Mammary epithelial cell (primary cell): ENCODE measurements around the gene ZMIZ1.

Experiments used
- EZH2 ChIP-seq: IDR thresholded peaks from 2 replicates; pipeline ENCODE4 v1.6.1; 2012; ENCODE audit warnings: low read length, inconsistent platforms, borderline replicate concordance
- TF ChIP-seq, protein P1 (sequence below), 2 donors: IDR thresholded peaks in 1 of 2; conservative IDR thresholded peaks in 1 of 2; 2 replicates each; pipeline ENCODE4 v1.5.1; 2011 to 2012; ENCODE audit warnings: inconsistent platforms in 2 of 2, low read length in 2 of 2, mild to moderate bottlenecking in 2 of 2, control low read depth in 1 of 2, low read depth in 1 of 2; ENCODE audit not compliant: insufficient read depth in 1 of 2; ENCODE audit errors: extremely low read depth in 1 of 2

DNA sequence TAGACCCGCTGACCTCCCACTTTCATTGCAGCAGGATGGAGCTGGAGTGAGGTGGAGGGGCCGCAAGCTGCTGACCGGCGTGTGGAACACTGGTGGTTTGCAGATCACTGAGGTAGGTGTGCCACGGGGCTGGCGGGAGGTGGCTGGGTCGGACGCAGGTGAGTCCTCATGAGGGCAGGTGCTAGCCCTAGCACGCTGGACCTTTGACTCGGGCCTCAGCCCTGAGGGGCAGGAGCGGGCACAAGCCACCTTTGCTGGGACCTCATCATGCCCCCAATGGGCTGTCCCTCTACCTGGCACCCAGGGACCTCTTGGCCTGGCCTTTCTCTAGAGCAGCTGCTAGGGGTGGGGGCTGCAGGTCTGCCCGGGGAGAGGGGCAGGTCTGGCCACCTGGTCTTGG is 93.3 kb downstream of the ZMIZ1 start:
- TF ChIP-seq, protein P1, sequence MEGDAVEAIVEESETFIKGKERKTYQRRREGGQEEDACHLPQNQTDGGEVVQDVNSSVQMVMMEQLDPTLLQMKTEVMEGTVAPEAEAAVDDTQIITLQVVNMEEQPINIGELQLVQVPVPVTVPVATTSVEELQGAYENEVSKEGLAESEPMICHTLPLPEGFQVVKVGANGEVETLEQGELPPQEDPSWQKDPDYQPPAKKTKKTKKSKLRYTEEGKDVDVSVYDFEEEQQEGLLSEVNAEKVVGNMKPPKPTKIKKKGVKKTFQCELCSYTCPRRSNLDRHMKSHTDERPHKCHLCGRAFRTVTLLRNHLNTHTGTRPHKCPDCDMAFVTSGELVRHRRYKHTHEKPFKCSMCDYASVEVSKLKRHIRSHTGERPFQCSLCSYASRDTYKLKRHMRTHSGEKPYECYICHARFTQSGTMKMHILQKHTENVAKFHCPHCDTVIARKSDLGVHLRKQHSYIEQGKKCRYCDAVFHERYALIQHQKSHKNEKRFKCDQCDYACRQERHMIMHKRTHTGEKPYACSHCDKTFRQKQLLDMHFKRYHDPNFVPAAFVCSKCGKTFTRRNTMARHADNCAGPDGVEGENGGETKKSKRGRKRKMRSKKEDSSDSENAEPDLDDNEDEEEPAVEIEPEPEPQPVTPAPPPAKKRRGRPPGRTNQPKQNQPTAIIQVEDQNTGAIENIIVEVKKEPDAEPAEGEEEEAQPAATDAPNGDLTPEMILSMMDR (conservative IDR thresholded peaks at IDR 0.05 in 1 of 2, IDR thresholded peaks at IDR 0.05 in 1 of 2; ENCODE audit: extremely low read depth in 1 of 2, insufficient read depth in 1 of 2, low read depth in 1 of 2, low read length in 2 of 2), result no peak
- no peak for TF ChIP-seq EZH2
